Liver (tissue), 3 donors: Measurements from ENCODE around the gene CCDC91.

ENCODE experiments used
- EGR1 ChIP-seq, 2 donors: IDR thresholded peaks; 2 replicates each; pipeline ENCODE4 v1.6.1; 2016 to 2018; ENCODE audit warnings: antibody characterized with exemption in 2 of 2, low read depth in 2 of 2
- GABPA ChIP-seq, 2 donors: IDR thresholded peaks in 1 of 2; conservative IDR thresholded peaks in 1 of 2; 2 replicates each; pipeline ENCODE4 v1.6.1; 2016; ENCODE audit warnings: antibody characterized with exemption in 2 of 2, mild to moderate bottlenecking in 1 of 2, moderate library complexity in 1 of 2
- RAD21 ChIP-seq, 2 donors: IDR thresholded peaks; 2 replicates each; pipeline ENCODE4 v1.6.1; 2016; ENCODE audit warnings: antibody characterized with exemption in 2 of 2, mild to moderate bottlenecking in 2 of 2
- RXRA ChIP-seq, 2 donors: IDR thresholded peaks; 2 replicates each; pipeline ENCODE4 v1.6.1; 2017 to 2018; ENCODE audit warnings: antibody characterized with exemption in 2 of 2, mild to moderate bottlenecking in 1 of 2
- TAF1 ChIP-seq: conservative IDR thresholded peaks from 2 replicates; pipeline ENCODE4 v1.6.1; 2016; ENCODE audit warnings: antibody characterized with exemption, mild to moderate bottlenecking
- TF ChIP-seq, protein P1 (sequence below): fragments of 150-350 bp; IDR thresholded peaks from 2 replicates; pipeline ENCODE4 v1.5.1; 2017; ENCODE audit warnings: improper control_type of control experiment, low read depth, low read length; ENCODE audit not compliant: missing input control
- TF ChIP-seq, protein P2 (sequence below): IDR thresholded peaks from 2 replicates; pipeline ENCODE4 v1.6.1; 2016; ENCODE audit warnings: antibody characterized with exemption, mild to moderate bottlenecking
- donor health status: healthy.
- donor health status: healthy.

GRCh38 chr12:28349196-28349595, 158.9 kb downstream of the CCDC91 start:
- TF ChIP-seq, protein P1, sequence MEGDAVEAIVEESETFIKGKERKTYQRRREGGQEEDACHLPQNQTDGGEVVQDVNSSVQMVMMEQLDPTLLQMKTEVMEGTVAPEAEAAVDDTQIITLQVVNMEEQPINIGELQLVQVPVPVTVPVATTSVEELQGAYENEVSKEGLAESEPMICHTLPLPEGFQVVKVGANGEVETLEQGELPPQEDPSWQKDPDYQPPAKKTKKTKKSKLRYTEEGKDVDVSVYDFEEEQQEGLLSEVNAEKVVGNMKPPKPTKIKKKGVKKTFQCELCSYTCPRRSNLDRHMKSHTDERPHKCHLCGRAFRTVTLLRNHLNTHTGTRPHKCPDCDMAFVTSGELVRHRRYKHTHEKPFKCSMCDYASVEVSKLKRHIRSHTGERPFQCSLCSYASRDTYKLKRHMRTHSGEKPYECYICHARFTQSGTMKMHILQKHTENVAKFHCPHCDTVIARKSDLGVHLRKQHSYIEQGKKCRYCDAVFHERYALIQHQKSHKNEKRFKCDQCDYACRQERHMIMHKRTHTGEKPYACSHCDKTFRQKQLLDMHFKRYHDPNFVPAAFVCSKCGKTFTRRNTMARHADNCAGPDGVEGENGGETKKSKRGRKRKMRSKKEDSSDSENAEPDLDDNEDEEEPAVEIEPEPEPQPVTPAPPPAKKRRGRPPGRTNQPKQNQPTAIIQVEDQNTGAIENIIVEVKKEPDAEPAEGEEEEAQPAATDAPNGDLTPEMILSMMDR: no peak
- TF ChIP-seq, protein P2, sequence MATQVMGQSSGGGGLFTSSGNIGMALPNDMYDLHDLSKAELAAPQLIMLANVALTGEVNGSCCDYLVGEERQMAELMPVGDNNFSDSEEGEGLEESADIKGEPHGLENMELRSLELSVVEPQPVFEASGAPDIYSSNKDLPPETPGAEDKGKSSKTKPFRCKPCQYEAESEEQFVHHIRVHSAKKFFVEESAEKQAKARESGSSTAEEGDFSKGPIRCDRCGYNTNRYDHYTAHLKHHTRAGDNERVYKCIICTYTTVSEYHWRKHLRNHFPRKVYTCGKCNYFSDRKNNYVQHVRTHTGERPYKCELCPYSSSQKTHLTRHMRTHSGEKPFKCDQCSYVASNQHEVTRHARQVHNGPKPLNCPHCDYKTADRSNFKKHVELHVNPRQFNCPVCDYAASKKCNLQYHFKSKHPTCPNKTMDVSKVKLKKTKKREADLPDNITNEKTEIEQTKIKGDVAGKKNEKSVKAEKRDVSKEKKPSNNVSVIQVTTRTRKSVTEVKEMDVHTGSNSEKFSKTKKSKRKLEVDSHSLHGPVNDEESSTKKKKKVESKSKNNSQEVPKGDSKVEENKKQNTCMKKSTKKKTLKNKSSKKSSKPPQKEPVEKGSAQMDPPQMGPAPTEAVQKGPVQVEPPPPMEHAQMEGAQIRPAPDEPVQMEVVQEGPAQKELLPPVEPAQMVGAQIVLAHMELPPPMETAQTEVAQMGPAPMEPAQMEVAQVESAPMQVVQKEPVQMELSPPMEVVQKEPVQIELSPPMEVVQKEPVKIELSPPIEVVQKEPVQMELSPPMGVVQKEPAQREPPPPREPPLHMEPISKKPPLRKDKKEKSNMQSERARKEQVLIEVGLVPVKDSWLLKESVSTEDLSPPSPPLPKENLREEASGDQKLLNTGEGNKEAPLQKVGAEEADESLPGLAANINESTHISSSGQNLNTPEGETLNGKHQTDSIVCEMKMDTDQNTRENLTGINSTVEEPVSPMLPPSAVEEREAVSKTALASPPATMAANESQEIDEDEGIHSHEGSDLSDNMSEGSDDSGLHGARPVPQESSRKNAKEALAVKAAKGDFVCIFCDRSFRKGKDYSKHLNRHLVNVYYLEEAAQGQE: no peak
- no peak for TF ChIP-seq GABPA (IDR thresholded peaks at IDR 0.05 in 1 of 2, conservative IDR thresholded peaks at IDR 0.05 in 1 of 2)
- no peak for TF ChIP-seq EGR1 (IDR thresholded peaks at IDR 0.05; ENCODE audit: low read depth in 2 of 2)
- TF ChIP-seq TAF1: no peak
- TF ChIP-seq RAD21 (IDR thresholded peaks at IDR 0.05): no peak
- TF ChIP-seq RXRA (IDR thresholded peaks at IDR 0.05): no peak
